H9 (cell line): ENCODE data around the gene TCF7L1. TPM values are rescaled to one million over a fixed set of nuclear protein-coding genes. Genes with fewer than 3 reads are reported as not detected.

Source experiments
- DNase-seq: peaks from one replicate; pipeline ENCODE4 v3.0.0-alpha.2; 2017
- H2AFZ ChIP-seq: one replicate; pipeline ENCODE4 v1.6.1; 2013; ENCODE audit warnings: mild to moderate bottlenecking, low read length, control low read depth, moderate library complexity
- H2AK5ac ChIP-seq: 2 replicates; pipeline ENCODE4 v1.6.1; 2013; ENCODE audit warnings: low read length, control low read depth, mixed read lengths; ENCODE audit not compliant: insufficient read length
- H2BK120ac ChIP-seq: one replicate; pipeline ENCODE4 v1.6.1; 2013; ENCODE audit warnings: low read depth, mild to moderate bottlenecking, low read length, control low read depth, inconsistent platforms; ENCODE audit not compliant: poor library complexity, severe bottlenecking
- H2BK12ac ChIP-seq: 2 replicates; pipeline ENCODE4 v1.6.1; 2013; ENCODE audit warnings: low read length, control low read depth, mixed read lengths, low read depth; ENCODE audit not compliant: insufficient read length
- H2BK15ac ChIP-seq: 2 replicates; pipeline ENCODE4 v1.6.1; 2013; ENCODE audit warnings: low read depth, low read length, control low read depth
- H2BK20ac ChIP-seq: one replicate; pipeline ENCODE4 v1.6.1; 2013; ENCODE audit warnings: low read depth, mild to moderate bottlenecking, low read length, control low read depth, inconsistent platforms; ENCODE audit not compliant: poor library complexity, severe bottlenecking
- H2BK5ac ChIP-seq: 2 replicates; pipeline ENCODE4 v1.6.1; 2013; ENCODE audit warnings: low read length, control low read depth, mixed read lengths; ENCODE audit not compliant: insufficient read length
- H3K14ac ChIP-seq: 2 replicates; pipeline ENCODE4 v1.6.1; 2013; ENCODE audit warnings: low read length, control low read depth; ENCODE audit not compliant: insufficient read depth
- H3K18ac ChIP-seq: 2 replicates; pipeline ENCODE4 v1.6.1; 2013; ENCODE audit warnings: low read depth, mild to moderate bottlenecking, mixed read lengths, low read length, control low read depth; ENCODE audit not compliant: insufficient read length
- H3K23ac ChIP-seq: 2 replicates; pipeline ENCODE4 v1.6.1; 2013; ENCODE audit warnings: low read length, control low read depth, mixed read lengths, low read depth; ENCODE audit not compliant: insufficient read length
- H3K23me2 ChIP-seq: 2 replicates; pipeline ENCODE4 v1.6.1; 2013; ENCODE audit warnings: low read depth, mild to moderate bottlenecking, mixed read lengths, low read length, control low read depth; ENCODE audit not compliant: insufficient read length, poor library complexity, severe bottlenecking
- H3K27ac ChIP-seq: 2 replicates; pipeline ENCODE4 v1.5.1; 2013; ENCODE audit warnings: low read length, control low read depth, mixed read lengths, low read depth; ENCODE audit not compliant: insufficient read length
- H3K27me3 ChIP-seq: 2 replicates; pipeline ENCODE4 v1.6.1; 2013; ENCODE audit warnings: low read length, control low read depth, inconsistent platforms; ENCODE audit not compliant: insufficient read depth
- H3K4ac ChIP-seq: 2 replicates; pipeline ENCODE4 v1.6.1; 2013; ENCODE audit warnings: low read depth, mild to moderate bottlenecking, control low read depth, inconsistent platforms, low read length, moderate library complexity
- H3K4me1 ChIP-seq: 2 replicates; pipeline ENCODE4 v1.6.1; 2013; ENCODE audit warnings: low read length, control low read depth, inconsistent platforms; ENCODE audit not compliant: insufficient read depth
- H3K4me2 ChIP-seq: 2 replicates; pipeline ENCODE4 v1.6.1; 2013; ENCODE audit warnings: low read length, control low read depth, mixed read lengths; ENCODE audit not compliant: insufficient read length, insufficient read depth
- H3K56ac ChIP-seq: 2 replicates; pipeline ENCODE4 v1.6.1; 2013; ENCODE audit warnings: low read depth, mild to moderate bottlenecking, mixed read lengths, low read length, control low read depth; ENCODE audit not compliant: insufficient read length
- H3K79me1 ChIP-seq: 2 replicates; pipeline ENCODE4 v1.6.1; 2013; ENCODE audit warnings: low read depth, mild to moderate bottlenecking, moderate library complexity, low read length, control low read depth, inconsistent platforms; ENCODE audit not compliant: insufficient read depth, poor library complexity, severe bottlenecking
- H3K79me2 ChIP-seq: 2 replicates; pipeline ENCODE4 v1.6.1; 2013; ENCODE audit warnings: low read length, control low read depth, inconsistent platforms; ENCODE audit not compliant: insufficient read depth
- H3K9ac ChIP-seq: 2 replicates; pipeline ENCODE4 v1.6.1; 2013; ENCODE audit warnings: low read length, control low read depth, mixed read lengths; ENCODE audit not compliant: insufficient read length; ENCODE audit errors: extremely low read depth
- H3K9me3 ChIP-seq: one replicate; pipeline ENCODE4 v1.6.1; 2013; ENCODE audit warnings: low read depth, low read length, inconsistent platforms; ENCODE audit not compliant: control insufficient read depth
- H3T11ph ChIP-seq: one replicate; pipeline ENCODE4 v1.6.1; 2013; ENCODE audit warnings: mild to moderate bottlenecking, low read length, control low read depth, inconsistent platforms
- H4K20me1 ChIP-seq: one replicate; pipeline ENCODE4 v1.6.1; 2013; ENCODE audit not compliant: control insufficient read depth, insufficient read length, insufficient read depth
- H4K5ac ChIP-seq: 2 replicates; pipeline ENCODE4 v1.6.1; 2013; ENCODE audit warnings: low read depth, mild to moderate bottlenecking, mixed read lengths, low read length, control low read depth; ENCODE audit not compliant: insufficient read length
- H4K8ac ChIP-seq: replicated peaks from 2 replicates; pipeline ENCODE4 v1.6.1; 2013; ENCODE audit warnings: low read length, control low read depth, mixed read lengths, low read depth; ENCODE audit not compliant: insufficient read length
- H4K91ac ChIP-seq: 2 replicates; pipeline ENCODE4 v1.6.1; 2013; ENCODE audit warnings: low read depth, mild to moderate bottlenecking, moderate library complexity, mixed read lengths, low read length, control low read depth; ENCODE audit not compliant: insufficient read length
- H3K27ac Mint-ChIP-seq, 3 experiments: 2 replicates in 2 of 3; 3 replicates in 1 of 3; pipeline ENCODE4 v1.8.0; 2020 to 2021; ENCODE audit warnings: mixed read lengths in 3 of 3, mild to moderate bottlenecking in 1 of 3, moderate library complexity in 1 of 3
- H3K27me3 Mint-ChIP-seq: 2 replicates; pipeline ENCODE4 v1.8.0; 2021; ENCODE audit warnings: low read depth, mild to moderate bottlenecking, moderate library complexity, mixed read lengths
- H3K36me3 Mint-ChIP-seq, 3 experiments: 2 replicates in 2 of 3; 3 replicates in 1 of 3; pipeline ENCODE4 v1.8.0; 2020 to 2021; ENCODE audit warnings: low read depth in 3 of 3, mixed read lengths in 3 of 3; ENCODE audit not compliant: insufficient read depth in 1 of 3
- H3K4me1 Mint-ChIP-seq, 2 experiments: 2 replicates each; pipeline ENCODE4 v1.8.0; 2020; ENCODE audit warnings: mixed read lengths in 2 of 2
- H3K4me3 Mint-ChIP-seq, 2 experiments: 2 replicates in 1 of 2; 3 replicates in 1 of 2; pipeline ENCODE4 v1.8.0; 2020 to 2021; ENCODE audit warnings: mild to moderate bottlenecking in 2 of 2, mixed read lengths in 2 of 2, moderate library complexity in 1 of 2
- H3K9me3 Mint-ChIP-seq, 2 experiments: 2 replicates in 1 of 2; 3 replicates in 1 of 2; pipeline ENCODE4 v1.8.0; 2020; ENCODE audit warnings: mild to moderate bottlenecking in 2 of 2, mixed read lengths in 2 of 2, moderate library complexity in 1 of 2
- CTCF ChIP-seq: fragments of 200-600 bp; sonication (generic); conservative IDR thresholded peaks from 3 replicates; pipeline ENCODE4 v1.8.0; 2021; ENCODE audit warnings: antibody characterized with exemption, mild to moderate bottlenecking
- WGBS: extraction: QIAGEN DNeasy Blood & Tissue Kit; methylation state at CpG from one replicate; pipeline ENCODE4 v1.1.7; 2013; ENCODE audit warnings: missing lambda C conversion rate, low lambda C conversion rate, mixed read lengths; ENCODE audit not compliant: insufficient read length; ENCODE audit errors: extremely low coverage; 5-methylcytosine and 5-hydroxymethylcytosine counted together
- total RNA-seq: library from RNA; stranded (reverse); gene quantifications from 2 replicates; pipeline ENCODE4 v1.2.1, GENCODE V29; 2021

TCF7L1 gene
- total RNA-seq, 1 experiment from 2014 or later: 112 TPM

GRCh38 chr2:85166021-85166420 is 32.8 kb downstream of the TCF7L1 start:
- Histone ChIP-seq H3K14ac (no peak overlapping the region), H3K79me1 (peaks cover 17% of the 10 kb centered on the region), H3K18ac (no peak overlapping the region), H2BK15ac (no peak overlapping the region), H2BK12ac (no peak overlapping the region), H3K27ac (no peak overlapping the region), H3K9me3 (no peaks in the 10 kb centered on the region), H4K20me1 (no peaks in the 10 kb centered on the region), H2AFZ (no peak overlapping the region), H4K8ac (no peak overlapping the region), H3K4me2 (no peak overlapping the region), H4K5ac (no peak overlapping the region), H3K23me2 (no peaks in the 10 kb centered on the region), H2BK120ac (no peak overlapping the region), H2AK5ac (no peak overlapping the region), H3K23ac (no peak overlapping the region), H3K9ac (no peak overlapping the region), H4K91ac (no peak overlapping the region), H3K4me1 (peaks cover 15% of the 10 kb centered on the region), H3T11ph (no peak overlapping the region), H3K4ac (no peak overlapping the region), H2BK20ac (no peak overlapping the region), H3K27me3 (no peaks in the 10 kb centered on the region), H3K79me2 (peaks cover 49% of the 10 kb centered on the region), H2BK5ac (no peak overlapping the region), H3K56ac (no peak overlapping the region)
- Mint-ChIP-seq H3K4me1 (peaks cover 66 to 69% of the 10 kb centered on the region in 2 experiments), H3K9me3 (no peaks in the 10 kb centered on the region), H3K27ac (peak overlapping the region; percentile 23 to 65 (median 40); a peak in 3 of 7 replicates), H3K36me3 (peaks cover 2 to 15% (median 10%) of the 10 kb centered on the region in 3 experiments; a peak in 5 of 7 replicates), H3K27me3 (no peaks in the 10 kb centered on the region), H3K4me3 (no peak overlapping the region)
- TF ChIP-seq CTCF: no peak
- no peak for DNase-seq
- no CpG with 5 or more reads among the region's 1 CpG for WGBS
